HG03558 (cell line): ENCODE measurements around the gene PHACTR3.

Experiments used
- ATAC-seq: cut with Tn5 transposase; IDR thresholded peaks from one replicate; pipeline ENCODE4 v1.9.1; 2021; ENCODE audit warnings: moderate number of reproducible peaks; ENCODE audit not compliant: unreplicated experiment; ENCODE audit errors: extremely low read depth

The PHACTR3 gene

DNA sequence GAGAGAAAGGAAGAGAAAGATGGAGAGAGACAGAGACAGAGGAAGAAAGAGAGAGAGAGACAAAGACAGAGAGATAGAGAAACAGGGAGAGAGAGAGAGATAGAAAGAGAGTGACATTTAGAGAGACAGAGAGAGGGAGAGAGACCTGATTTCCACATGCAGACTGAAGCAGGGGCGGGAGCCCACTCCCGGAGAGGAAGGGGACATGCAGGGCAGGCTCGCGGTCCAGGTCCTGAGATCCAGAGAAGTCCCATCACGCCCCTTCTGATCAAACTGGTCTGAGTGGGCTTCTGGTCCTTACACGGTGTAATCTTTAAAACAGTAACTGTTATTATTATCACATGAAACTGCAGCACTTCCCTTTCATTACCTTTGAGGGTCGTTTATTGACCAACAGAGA is 62.2 kb downstream of the PHACTR3 start:
- ATAC-seq: no peak

- ATAC-seq: no peak
Observed at GRCh38 chr20:59667131-59667530, 62.8 kb downstream of the PHACTR3 start.

DNA sequence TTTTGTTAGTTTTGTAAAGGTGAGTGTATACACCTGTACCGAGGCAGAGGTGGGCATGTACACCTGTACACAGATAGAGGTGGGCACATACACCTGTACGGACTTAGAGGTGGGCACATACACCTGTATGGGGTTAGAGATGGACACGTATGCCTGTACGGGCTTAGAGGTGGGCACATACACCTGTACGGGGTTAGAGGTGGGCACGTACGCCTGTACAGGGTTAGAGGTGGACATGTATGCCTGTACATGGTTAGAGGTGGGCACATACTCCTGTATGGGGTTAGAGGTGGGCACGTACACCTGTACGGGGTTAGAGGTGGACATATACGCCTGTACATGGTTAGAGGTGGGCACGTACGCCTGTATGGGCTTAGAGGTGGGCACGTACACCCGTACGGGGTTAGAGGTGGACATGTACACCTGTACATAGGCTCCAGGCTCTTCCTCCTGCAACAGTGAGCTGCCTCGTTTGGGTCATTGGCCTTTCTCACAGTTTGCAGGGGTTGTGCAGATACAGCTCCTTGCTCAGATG is 63.7 kb downstream of the PHACTR3 start:
- no peak for ATAC-seq

GRCh38 chr20:59668926-59669850 is 64.8 kb downstream of the PHACTR3 start:
- no peak for ATAC-seq

DNA sequence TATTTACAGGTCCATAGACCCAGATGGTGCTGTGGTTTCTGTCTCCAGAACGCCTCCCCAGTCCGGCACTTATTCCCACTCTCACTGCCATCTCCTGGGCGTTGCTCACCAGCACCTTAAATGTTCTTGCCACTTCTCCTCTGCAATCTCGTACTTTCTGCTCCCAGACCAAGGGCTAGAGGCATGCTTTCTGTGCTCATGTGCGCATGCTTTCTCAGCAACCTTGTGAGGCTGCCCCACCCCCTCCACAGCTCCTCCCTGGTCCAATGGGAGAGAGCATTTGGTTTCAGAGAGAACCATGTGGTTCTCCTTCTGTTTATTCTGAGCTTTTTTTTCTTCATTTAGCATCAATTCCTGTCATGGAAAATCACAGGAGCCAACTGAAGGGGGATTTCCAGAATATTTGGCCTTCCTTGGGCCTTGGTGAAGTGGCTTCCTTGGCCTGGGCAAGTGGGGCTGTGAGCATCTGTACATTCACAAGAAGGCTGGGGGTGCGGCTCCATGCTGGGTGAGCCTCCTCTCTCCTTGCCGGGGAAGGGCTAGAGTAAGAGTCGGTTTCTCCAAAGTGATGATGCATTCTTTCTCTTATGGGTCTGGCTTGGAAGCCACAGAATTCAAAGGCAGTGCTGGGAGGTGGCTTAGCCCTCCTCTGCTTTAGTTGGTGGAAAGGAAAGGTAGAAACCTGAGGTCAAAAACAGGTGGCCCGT is 66.6 kb downstream of the PHACTR3 start:
- ATAC-seq: no peak

DNA sequence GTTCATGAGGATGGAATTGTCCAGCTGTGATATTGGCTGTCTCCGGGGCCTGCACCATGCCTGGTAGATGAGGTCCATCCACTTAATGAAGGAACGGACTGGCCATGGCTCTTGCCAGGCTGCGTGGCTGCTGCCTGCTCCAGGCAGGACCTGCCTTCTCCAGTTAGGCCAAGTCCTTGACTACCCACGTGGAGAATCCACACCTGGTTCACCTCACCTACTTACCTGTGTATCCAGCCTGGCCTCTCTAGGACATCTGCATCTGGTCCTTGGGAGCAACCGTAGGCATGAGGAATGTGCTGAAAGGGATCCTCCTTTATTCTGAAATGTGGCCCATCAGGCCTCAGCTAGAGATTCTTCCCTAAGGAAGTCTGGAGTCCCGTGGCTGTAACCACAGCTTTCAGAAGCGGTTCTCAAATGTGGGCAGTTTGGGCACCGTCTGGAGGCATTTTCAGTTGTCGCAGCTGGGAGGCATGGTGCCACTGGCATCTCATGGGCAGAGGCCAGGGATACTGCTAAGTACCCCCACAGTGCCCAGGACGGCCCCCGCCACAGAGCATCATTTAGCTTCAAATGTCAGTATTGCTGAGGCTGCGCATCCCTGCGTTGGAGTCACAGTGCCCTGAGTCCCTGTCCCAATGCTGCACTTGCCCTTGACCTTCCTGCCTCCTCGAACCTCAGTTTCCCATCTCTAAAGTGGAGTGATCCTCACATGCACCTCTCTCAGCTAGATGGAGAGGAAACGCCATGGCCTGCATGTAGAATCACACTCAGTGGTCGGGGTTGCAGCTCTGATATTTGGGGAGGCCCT is 67.5 kb downstream of the PHACTR3 start:
- no peak for ATAC-seq

DNA sequence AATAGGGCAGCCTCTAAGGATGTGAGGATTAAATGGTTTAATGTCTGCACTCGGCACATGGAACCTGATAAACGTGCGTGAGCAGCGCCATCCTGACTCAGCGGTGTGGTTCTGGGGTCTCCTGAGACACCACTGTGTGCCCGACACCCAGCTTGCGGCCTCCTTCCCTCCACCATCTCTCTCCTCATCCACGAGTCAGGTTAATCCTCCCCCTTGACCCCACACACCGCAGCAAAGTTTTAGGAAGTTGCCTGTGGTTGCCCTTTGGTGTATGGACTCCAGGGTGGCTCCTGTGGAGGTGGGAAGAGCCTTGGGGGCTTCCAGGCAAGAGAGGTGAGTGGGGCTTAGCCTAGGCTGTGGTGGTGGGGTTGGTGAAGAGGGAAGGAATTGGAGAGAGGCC is 68.2 kb downstream of the PHACTR3 start:
- ATAC-seq: no peak

- ATAC-seq: no peak
Observed at GRCh38 chr20:59673288-59673997, 69.1 kb downstream of the PHACTR3 start.

GRCh38 chr20:59673998-59674445 is 69.7 kb downstream of the PHACTR3 start:
- ATAC-seq: no peak

DNA sequence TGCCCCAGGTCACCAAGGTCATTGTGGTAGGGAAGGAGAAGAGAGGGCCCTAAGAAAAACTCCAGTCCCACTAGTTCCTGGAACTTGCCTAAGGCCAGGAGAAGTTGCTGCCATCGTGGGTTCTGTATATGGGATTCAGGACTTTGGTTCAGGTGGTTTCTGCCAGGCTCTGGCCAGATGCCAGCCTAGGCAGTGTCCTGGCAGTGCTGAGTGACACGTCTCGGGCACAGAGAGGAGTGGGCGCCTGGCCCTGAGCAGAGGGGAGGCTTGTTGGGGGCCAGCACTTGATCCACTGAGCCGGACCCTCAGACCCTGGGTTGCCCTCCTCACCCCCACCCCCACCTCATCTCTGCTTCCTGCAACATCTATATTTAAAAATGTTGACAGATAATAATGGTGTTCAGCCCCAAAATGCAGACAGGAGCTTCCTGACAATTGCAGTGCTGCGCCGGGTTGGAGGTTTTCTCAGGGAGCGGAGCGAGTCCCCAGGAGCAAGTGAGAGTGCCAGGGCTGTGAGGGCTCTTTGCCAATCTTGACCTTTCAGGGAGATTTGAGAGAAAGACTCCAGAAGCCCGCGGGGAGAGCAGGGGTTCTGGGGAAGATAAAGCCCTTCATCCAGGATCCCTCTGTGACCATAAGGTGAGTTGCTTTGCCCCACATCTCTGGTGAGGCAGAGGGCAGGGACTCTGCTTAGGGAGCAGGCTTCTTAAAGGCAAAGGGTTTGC is 71.9 kb downstream of the PHACTR3 start:
- ATAC-seq: no peak

DNA sequence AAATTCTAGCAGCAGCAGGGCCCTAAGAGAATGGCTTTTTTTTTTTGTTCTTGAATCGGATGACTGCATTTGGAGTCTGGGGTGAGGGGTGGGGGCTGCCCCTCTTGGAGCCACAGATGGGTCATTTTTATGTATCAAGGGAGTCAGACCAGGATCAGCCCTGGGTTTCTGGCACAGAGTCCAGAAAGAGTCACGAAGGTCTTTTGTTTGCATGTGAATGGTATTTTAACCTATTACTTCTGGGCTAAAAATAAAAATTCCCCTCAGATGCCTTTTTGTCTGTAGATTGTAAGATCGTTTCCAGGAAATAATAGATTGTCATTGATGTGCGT is 72.5 kb downstream of the PHACTR3 start:
- no peak for ATAC-seq

- ATAC-seq: no peak
Observed at GRCh38 chr20:59677586-59677985, 73.2 kb downstream of the PHACTR3 start.

DNA sequence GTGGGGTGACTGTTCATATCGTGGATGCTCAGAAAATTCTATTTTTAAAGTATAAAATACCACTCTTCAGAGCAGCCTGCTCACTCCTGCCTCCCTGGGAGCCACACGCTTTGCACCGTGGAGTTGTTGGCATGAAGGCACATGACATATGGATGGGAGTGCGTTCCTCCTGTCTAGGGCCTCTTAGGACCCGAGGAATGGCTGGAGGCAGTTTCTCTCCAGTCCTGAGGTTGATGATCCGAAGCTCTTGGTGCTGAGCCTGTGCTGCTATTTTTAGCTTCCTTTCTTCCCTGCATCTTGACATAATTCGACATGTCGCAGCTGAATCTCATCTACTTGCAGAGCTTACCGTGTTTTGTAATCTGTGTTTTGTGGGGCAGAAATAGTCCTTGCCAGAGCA is 73.9 kb downstream of the PHACTR3 start:
- no peak for ATAC-seq

- ATAC-seq: no peak
Observed at GRCh38 chr20:59678951-59679350, 74.6 kb downstream of the PHACTR3 start.

- ATAC-seq: no peak
Observed at GRCh38 chr20:59680148-59680650, 75.9 kb downstream of the PHACTR3 start.

DNA sequence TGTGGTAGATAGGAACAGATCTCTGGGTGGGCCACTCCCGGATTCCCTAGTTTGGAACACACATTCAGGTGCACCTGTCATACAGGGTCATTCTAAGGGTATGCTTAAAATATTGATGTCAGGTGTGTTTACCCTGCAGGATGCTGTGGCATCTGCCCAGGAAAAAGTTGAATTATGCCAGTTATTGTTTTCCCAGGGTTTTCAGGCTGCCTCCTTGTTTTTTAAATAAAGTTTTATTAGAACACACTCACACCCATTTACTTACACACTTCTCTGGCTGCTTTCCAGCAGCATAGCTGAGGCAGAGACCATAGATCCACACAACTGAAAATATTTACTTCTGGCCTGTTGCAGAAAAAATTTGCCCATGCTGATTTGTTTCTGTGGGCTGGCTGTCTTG is 76.5 kb downstream of the PHACTR3 start:
- ATAC-seq: no peak

DNA sequence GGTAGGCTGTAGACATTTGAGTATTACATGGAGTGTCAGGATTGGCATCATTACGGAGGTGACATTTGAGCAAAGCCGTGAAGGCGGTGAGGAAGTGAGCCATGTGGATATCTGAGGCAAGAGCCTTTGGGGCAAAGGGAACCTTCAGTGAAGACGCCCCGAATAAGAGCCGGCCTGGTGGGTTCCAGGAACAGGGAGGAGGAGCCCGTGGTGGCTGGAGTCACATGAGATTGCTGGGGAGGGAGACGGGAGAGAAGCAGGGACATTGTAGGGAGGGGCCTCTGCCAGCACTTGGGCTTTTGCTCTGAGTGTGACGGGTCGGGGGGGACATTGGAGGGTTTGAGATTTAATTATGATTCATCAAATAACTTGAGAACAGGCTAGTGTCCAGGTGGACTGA is 78.3 kb downstream of the PHACTR3 start:
- ATAC-seq: no peak

DNA sequence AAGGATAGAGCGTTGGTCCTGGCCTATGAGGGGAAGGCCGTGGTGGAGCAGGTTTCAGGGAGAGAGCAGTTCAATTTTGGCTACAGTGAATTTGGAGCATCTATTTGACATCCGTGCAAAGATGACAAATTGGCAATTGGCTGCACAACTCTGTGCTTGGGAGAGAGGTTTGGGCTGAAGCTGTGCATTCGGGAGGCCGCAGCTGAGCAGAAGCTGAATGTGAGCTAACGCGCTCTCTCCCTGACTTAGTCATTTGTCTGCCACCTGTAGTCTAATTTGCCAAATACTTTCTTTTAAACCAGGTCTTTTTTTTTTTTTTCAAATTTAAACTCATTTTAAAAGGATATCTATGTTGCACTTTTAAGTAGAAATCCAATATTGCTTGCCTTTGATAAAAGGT is 78.8 kb downstream of the PHACTR3 start:
- no peak for ATAC-seq

DNA sequence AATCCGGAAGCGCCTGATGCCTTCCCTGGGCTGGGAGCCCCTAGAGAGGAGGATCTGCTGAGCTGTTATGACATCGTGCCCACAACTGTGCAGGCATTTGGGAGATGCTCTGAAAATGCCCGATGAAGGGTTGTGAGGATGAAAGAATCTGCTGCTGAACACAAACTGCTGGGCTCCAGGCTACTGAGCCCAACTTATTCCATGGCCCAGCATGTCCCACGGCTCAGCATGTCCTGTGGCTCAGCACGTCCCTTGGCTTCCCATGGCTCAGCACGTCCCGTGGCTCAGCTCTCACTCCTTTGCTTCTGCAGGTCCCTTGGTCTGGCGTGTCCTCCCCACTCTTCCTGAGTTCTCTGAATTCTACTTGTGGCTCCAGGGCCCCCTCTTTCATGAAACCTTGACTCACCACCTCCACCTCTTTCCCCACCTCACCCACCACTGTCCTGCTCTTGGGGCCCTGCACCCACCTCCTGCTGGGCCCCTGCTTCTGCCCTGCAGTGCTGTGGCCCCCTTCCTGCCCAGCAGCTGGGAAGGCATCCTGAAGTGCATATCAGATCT is 80.4 kb downstream of the PHACTR3 start:
- no peak for ATAC-seq
